Left ventricle myocardium inferior (tissue), 1 donor: Measurements from ENCODE around the gene LHX5. TPM values are rescaled to one million over a fixed set of nuclear protein-coding genes. Genes with fewer than 3 reads are reported as not detected.

Experiments used
- DNase-seq: peaks from one replicate; pipeline ENCODE4 v3.0.0-alpha.2; 2020
- H3K27ac ChIP-seq: fragments of 200-600 bp; replicated peaks from 2 replicates; pipeline ENCODE4 v1.8.0; 2021
- H3K27me3 ChIP-seq: fragments of 200-600 bp; 2 replicates; pipeline ENCODE4 v1.8.0; 2021; ENCODE audit warnings: low read depth
- H3K36me3 ChIP-seq: fragments of 200-600 bp; 2 replicates; pipeline ENCODE4 v1.8.0; 2021
- H3K4me1 ChIP-seq: fragments of 200-600 bp; 2 replicates; pipeline ENCODE4 v1.8.0; 2021
- H3K4me3 ChIP-seq: fragments of 200-600 bp; 2 replicates; pipeline ENCODE4 v1.8.0; 2021; ENCODE audit warnings: mild to moderate bottlenecking, moderate library complexity
- H3K9me3 ChIP-seq: fragments of 200-600 bp; replicated peaks from 2 replicates; pipeline ENCODE4 v1.8.0; 2021
- CTCF ChIP-seq: fragments of 200-600 bp; IDR thresholded peaks from 2 replicates; pipeline ENCODE4 v1.8.0; 2021; ENCODE audit warnings: antibody characterized with exemption, mild to moderate bottlenecking, borderline replicate concordance
- intact Hi-C: fragments of 100-400 bp; cut with micrococcal nuclease; formaldehyde crosslinking; loops from one replicate; pipeline ENCODE4 v1.11.0; 2022
- total RNA-seq: library from RNA; stranded (reverse); fragmentation: NEBNext Ultra II Directional; extraction: Animal tissue kit (Norgen Biotek cat#: 25700); gene quantifications from one replicate; pipeline ENCODE4 v1.2.1, GENCODE V29; 2021
- donor health status: DM: no; HTN: yes; CAD: no; lungs with severe emphysema.

The LHX5 gene
- total RNA-seq, 1 donor from 2014 or later = not detected

GRCh38 chr12:113506867-113507266, 35.2 kb upstream of the LHX5 start:
- peaks cover 100% of the 10 kb centered on the region for H3K27me3 ChIP-seq
- no peak for TF ChIP-seq CTCF
- DNase-seq = no peak
- H3K27ac ChIP-seq = no peak overlapping the region
- intact Hi-C loops = no loop called here
- H3K9me3 ChIP-seq = peaks cover 10% of the 10 kb centered on the region
- no peak overlapping the region for H3K4me3 ChIP-seq
- H3K4me1 ChIP-seq = no peaks in the 10 kb centered on the region
- no peaks in the 10 kb centered on the region for H3K36me3 ChIP-seq

- DNase-seq = no peak
- Histone ChIP-seq H3K27ac (no peak overlapping the region), H3K4me3 (no peak overlapping the region), H3K4me1 (no peaks in the 10 kb centered on the region), H3K36me3 (no peaks in the 10 kb centered on the region), H3K9me3 (peaks cover 10% of the 10 kb centered on the region), H3K27me3 (peaks cover 100% of the 10 kb centered on the region)
- intact Hi-C loops = no loop called here
- TF ChIP-seq CTCF = no peak
Measured at GRCh38 chr12:113505941-113506340, 34.3 kb upstream of the LHX5 start.

GRCh38 chr12:113504917-113505316, 33.2 kb upstream of the LHX5 start:
- Histone ChIP-seq H3K9me3 (peaks cover 10% of the 10 kb centered on the region), H3K4me1 (no peaks in the 10 kb centered on the region), H3K36me3 (no peaks in the 10 kb centered on the region), H3K27ac (no peak overlapping the region), H3K4me3 (no peak overlapping the region), H3K27me3 (peaks cover 100% of the 10 kb centered on the region)
- TF ChIP-seq CTCF = no peak
- intact Hi-C loops = no loop called here
- no peak for DNase-seq

DNA sequence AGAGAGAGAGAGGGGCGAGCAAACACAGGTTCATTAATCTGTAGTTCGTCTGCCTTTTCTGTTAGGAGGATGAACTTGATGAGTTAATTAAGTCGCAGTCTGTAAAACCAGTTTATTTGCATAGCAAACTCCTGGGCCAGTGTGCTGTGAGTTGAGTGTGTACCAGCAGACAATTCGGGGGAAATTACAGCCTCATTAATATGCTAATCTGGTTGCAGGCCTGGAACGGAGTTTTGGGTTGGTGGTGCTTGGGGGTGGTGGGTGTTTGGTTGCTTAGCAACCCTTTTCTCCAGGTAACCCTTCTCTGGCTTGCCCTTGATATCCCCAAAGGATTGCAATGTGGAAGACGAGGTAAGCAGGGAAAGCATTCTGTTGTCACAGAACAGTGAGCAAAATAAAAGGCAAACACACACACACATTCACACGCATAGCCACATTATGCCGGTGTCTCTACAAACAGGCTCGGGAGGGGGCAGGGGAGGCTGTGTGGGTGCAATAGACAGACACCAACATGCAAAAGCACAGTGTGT, 29.2 kb upstream of the LHX5 start:
- TF ChIP-seq CTCF = no peak
- H3K4me3 ChIP-seq = no peak overlapping the region
- H3K27me3 ChIP-seq = peaks cover 94% of the 10 kb centered on the region
- peaks cover 10% of the 10 kb centered on the region for H3K9me3 ChIP-seq
- no peak for DNase-seq
- intact Hi-C loops = no loop called here
- H3K27ac ChIP-seq = no peak overlapping the region
- H3K4me1 ChIP-seq = no peaks in the 10 kb centered on the region
- H3K36me3 ChIP-seq = no peaks in the 10 kb centered on the region

- Histone ChIP-seq H3K36me3 (no peaks in the 10 kb centered on the region), H3K9me3 (peaks cover 10% of the 10 kb centered on the region), H3K27ac (no peak overlapping the region), H3K4me1 (no peaks in the 10 kb centered on the region), H3K4me3 (no peak overlapping the region), H3K27me3 (peaks cover 93% of the 10 kb centered on the region)
- DNase-seq = no peak
- intact Hi-C loops = no loop called here
- TF ChIP-seq CTCF = no peak
Measured at GRCh38 chr12:113500306-113500675, 28.6 kb upstream of the LHX5 start.

DNA sequence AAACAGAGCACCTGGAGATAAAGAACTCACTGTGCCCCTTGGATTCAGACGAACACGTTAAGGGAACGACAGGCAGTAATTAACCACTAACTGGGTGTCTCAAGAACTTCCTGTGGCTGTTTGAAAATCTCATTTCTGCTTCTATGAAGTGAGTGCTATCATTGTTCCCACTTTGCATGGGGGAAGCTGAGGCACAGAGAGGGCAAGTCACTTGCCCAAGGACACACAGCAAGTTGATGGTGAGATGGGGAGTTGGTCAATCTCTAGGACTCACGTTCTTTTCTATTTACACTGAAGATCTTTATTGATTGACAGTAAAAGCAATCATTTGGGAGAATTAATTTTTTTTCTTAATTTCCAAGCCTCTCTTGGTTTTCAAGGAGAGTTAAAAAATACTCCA, 26.8 kb upstream of the LHX5 start:
- Histone ChIP-seq H3K27me3 (peaks cover 93% of the 10 kb centered on the region), H3K36me3 (no peaks in the 10 kb centered on the region), H3K4me3 (no peak overlapping the region), H3K4me1 (no peaks in the 10 kb centered on the region), H3K27ac (no peak overlapping the region), H3K9me3 (no peaks in the 10 kb centered on the region)
- no peak for DNase-seq
- intact Hi-C loops = no loop called here
- no peak for TF ChIP-seq CTCF
